ENCODE data around the gene ZNRF3.
"Not testable (repeated sequence)": the region's sequence is repeated elsewhere in the genome, so short reads cannot be mapped to it uniquely, and the experiment has no call there.

The ZNRF3 gene

DNA sequence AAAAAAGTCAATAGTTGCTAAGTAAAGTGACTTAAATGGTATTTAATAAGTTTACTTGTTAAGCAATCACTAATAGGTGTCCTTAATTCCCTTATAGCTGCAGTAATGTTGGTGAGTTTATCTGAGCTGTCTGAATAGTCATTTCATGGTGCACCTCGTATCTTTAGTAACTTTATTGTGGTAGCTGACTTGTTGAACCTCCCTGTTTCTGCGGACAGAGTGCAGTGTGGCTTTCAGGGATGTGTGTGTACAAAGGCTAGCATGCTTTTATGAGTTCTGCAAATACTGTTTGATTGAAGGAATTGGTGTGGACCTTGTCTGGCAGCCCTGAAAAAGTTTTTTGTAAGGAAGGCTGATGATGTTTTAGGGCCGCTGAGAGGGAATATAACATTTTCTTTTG is 2.6 kb downstream of the ZNRF3 start:
- DNase-seq: no peak

DNA sequence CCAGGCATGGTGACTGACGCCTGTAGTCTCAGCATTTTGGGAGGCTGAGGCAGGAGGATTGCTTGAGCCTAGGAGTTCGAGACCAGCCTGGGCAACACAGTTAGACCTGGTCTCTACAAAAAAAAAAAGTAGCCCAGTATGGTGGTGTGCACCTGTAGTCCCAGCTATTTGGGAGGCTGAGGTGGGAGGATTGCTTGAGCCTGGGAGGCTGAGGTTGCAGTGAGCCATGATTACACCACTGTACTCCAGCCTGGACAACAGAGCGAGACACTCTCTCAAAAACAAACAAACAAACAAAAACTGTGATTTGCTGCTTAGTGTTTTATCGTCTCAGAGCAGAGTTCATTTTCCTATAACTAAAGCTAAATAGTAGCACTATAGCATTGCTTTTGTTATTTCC is 3.3 kb downstream of the ZNRF3 start:
- DNase-seq: not testable (repeated sequence)

- no peak for DNase-seq
Observed at GRCh38 chr22:28887725-28888459, 4.5 kb downstream of the ZNRF3 start.

- no peak for DNase-seq
Observed at GRCh38 chr22:28889478-28890024, 6.2 kb downstream of the ZNRF3 start.

DNA sequence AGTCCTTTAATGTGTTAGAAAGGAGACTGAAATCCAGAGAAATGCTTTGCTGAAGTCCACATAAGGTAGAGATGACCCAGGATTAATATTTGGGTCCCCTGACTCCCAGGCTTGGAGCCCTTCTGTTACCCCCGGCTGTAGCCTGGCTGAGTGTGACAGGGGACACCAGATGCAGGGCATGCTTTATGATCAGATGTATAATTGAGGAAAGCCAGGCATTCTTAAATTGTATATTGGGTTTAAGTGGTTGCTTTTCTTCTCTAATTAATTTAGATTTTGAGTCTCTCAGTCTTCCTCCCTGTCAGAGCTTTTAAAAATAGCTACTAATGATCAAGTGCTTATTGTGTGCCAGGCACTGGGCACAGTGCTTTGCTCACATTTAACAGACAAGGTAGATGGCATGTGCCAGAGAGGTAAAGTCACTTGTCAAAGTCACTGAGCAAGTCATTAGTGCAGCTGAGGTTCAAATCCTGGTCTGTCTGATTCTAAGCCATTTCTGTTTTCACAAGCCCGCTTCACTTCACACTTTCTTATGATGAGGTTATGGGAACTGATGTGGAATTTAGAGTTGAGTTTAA is 7.9 kb downstream of the ZNRF3 start:
- no peak for DNase-seq

GRCh38 chr22:28892175-28892731 is 8.9 kb downstream of the ZNRF3 start:
- DNase-seq: no peak

DNA sequence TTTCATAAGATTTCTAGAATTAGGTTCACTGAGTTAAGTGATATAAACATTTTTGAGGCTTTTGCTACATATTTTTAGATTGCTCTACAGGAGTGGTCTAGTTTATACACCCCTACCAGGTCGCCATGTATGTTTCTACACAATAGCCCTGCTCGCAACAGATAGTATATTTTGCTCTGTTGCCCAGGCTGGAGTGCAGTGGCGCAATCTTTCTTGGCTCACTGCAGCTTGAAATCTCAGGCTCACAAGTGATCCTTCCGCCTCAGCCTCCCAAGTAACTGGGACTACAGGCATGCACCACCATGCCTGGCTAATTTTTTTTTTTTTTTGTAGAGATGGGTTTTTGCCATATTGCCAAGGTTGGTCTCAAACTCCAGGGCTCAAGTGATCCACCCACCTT is 10.4 kb downstream of the ZNRF3 start:
- no peak for DNase-seq

DNA sequence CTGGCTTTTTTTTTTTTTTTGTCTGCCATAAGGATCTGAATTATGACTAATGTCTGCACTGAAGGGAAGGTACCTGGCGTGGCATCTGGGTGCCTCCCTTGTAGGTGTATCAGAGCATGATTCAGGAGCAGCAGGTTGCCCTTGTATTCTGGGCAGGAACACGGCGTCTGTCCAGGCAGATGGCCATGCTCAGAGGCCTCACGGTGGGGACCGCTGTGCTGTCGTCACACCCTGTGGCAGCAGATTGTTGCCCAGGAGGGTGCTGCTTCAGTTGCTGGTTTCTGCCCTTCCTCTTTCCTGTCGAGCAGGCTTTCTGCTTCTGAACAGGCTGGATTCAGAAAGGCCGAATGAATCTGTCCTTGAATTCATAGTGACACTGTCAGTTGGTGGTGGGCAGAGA is 11.0 kb downstream of the ZNRF3 start:
- no peak for DNase-seq

DNA sequence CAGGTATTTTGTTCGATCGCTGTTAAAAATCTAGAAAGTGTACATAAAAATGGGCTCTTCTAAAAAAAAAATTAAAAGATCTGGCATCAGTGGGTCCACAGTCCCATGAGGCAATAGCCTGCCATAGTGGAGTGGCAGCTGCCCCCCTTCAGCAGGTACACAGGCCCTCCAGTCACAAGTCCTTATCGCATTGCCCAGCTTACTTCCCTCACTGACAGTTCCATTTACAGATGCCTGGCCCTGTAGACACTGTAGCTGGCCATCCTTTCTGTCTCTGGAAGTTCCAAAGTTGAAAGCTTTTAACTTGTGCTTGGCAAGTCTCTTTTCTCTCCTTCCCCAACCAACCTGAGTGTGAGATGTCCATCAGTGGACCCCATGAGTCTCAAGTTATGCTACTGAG is 11.4 kb downstream of the ZNRF3 start:
- DNase-seq: no peak

DNA sequence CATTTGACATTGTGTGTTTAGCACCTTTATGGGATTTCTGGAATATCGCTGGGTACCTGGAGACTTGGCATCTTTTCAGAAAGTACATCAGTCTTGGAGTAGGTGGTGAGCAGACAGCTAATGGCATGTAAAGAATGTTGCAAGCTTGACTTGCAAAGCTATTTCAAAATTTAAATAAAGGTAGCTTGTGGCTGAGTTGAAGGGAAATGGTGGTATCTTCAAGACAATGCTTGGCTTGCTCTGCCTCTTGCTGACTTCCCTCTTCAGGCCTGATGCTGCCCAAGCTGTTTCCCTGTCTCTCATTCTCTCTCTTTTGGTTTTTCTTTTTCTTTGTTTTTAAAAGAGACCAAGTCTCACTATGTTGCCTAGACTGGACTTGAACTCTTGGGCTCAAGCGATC is 13.2 kb downstream of the ZNRF3 start:
- DNase-seq: no peak

- DNase-seq: no peak
Observed at GRCh38 chr22:28898233-28898629, 14.9 kb downstream of the ZNRF3 start.

GRCh38 chr22:28899199-28899853 is 16.0 kb downstream of the ZNRF3 start:
- DNase-seq: no peak

DNA sequence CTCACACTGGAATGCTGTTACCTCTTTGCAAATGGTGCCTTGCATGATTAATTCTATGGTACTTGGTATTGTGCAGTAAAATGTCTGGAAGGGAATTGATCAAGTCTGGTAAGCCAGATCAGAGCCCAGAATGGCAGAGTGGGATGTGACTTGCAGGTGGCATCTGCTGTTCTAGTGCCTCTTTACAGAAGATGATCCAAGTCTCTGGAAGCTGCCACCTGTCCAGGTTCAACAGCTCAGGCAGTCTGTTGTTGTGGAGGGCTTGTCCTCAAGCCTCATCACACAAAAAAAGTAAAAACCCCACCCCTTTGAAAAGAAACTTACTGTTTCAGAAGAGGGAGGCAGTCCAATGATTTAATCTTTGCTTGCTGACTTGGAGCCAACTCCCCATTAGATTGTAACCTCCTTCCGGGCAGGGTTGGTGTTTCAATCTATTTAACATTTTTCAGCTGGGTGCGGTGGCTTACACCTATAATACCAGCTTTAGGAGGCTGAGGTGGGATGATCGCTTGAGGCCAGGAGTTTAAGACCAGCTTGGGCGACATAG is 17.1 kb downstream of the ZNRF3 start:
- no peak for DNase-seq

- DNase-seq: no peak
Observed at GRCh38 chr22:28902490-28902889, 19.1 kb downstream of the ZNRF3 start.

GRCh38 chr22:28903080-28903479 is 19.7 kb downstream of the ZNRF3 start:
- DNase-seq: no peak

GRCh38 chr22:28903729-28904128 is 20.4 kb downstream of the ZNRF3 start:
- DNase-seq: no peak

DNA sequence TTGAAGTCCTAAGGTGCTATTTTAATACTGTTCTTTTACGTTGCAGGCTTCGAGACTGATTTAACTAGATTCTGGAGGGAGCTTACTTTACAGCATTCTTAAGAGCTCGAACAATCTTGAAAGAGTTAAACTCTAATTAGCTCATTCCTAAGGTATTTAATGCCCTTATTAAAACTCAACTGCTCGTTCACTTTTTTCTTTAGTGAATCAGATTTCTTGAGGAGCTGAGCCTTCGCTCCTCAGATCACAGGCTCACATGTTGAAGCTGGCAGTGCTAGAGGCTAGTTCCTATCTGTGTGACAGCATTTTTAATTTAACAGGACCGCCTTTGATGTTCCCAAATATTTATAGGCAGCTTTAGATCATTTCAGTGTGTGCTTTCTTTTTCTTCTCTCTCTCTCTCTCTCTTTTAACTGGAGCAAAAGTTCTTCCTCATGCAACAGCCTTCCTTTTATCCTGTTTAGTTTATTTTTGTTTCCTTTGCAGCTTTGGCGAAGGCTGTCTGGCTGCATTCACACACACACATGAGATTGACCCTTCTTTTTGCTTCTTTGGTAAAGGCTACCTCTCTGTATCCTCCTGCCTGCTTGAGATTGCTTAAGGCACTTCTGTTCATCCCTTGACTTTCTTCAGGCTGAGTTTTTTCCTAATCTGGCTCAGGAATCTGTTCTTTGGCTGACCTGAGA is 21.0 kb downstream of the ZNRF3 start:
- no peak for DNase-seq

- DNase-seq: no peak
Observed at GRCh38 chr22:28905256-28905832, 22.0 kb downstream of the ZNRF3 start.

DNA sequence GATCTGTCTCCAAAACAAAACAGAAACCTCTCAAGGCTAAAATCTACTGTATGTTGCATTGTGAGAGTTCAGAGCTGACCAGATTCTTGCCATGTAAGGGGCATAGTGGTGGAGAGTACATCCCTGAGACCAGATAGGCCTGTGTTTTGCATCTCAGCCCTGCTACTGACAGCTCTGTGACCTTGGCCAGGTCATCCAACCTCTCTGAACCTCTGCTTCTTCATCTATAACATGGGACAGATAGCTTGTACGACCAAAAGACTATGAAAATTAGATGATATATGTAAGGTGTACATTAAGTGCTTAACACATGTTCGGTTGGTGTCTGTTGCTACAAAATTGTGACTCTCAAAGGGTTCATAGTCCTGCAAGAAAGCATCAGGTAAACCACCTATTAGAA is 22.9 kb downstream of the ZNRF3 start:
- DNase-seq: no peak

DNA sequence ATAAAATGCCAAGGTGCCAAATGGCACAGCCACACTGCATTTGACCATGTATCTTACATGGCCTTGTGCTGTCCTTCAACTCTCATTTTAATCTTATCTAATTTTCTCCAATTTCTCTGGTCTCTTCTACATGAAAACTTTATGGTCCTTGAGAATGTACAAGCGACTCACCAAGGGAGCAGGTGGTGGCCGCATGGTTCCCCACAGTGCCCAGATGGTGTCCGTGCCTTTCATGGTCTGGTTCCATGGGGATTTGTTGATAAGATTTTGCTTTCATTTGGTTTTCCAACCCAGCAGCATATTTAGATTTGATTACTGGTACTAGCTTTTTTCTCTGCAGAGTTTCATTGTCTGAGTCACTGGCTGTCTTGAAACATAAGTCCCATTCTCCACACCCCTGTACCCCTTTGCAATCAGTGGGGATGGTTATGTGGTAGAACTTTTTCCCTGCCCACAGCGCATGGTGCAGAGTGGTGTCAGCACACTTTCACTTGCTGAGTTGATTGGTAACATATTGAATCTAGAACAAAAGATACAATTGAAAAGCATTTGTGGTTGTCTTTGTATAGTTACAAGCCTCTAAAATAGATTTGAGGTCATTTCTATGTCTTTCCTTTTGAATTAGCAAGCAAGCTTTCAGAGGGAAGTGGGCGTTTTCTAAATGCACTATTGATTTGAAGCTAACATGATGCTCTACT is 24.1 kb downstream of the ZNRF3 start:
- no peak for DNase-seq

- DNase-seq: not testable (repeated sequence)
Observed at GRCh38 chr22:28908810-28909209, 25.4 kb downstream of the ZNRF3 start.

DNA sequence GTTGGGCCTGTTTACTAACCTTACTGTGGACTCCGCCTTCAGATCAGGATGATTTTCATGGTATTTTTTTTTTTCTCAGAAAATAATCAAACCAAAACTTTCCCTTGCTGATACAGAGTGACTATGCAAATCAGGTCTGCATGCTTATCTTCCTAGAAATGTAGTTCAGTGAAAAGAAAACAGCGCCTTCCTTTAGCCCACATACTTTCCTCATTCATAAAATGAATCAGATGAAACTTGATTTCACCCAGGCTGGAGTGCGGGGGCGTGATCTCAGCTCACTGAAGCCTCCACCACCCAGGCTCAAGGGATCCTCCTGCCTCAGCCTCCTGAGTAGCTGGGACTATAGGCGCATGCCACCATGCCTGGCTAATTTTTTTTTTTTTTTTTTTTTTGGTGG is 26.0 kb downstream of the ZNRF3 start:
- no peak for DNase-seq

Measured in NCI-H2029 treated with DMSO at 0.1 percent for 48 hours (cell line).